GM19395 (cell line): ENCODE results near the gene DCLK1.
"Not testable (repeated sequence)": the region's sequence is repeated elsewhere in the genome, so short reads cannot be mapped to it uniquely, and the experiment has no call there.

Experiments
- ATAC-seq: cut with Tn5 transposase; IDR thresholded peaks from one replicate; pipeline ENCODE4 v1.9.1; 2021; ENCODE audit warnings: mild to moderate bottlenecking, moderate library complexity; ENCODE audit not compliant: unreplicated experiment

Gene DCLK1

DNA sequence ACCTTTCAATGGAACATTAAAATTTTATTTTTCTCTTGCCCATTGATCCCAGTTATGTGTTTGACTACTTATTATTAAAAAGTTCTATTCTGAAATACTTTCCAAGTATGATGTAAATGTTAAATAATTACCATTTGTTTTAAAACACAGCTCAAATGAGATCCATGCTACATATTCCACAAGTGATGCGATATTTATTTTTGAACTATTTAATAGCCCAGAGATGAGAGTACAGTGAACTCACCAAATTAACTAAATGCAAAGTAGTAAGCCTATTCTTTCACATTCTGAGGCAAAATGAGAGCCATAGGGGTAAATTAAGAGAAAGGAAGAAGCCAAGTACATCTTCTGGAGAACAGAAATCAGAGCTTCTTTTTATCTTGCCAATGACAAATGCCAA is 1.2 kb upstream of the DCLK1 start:
- no peak for ATAC-seq

DNA sequence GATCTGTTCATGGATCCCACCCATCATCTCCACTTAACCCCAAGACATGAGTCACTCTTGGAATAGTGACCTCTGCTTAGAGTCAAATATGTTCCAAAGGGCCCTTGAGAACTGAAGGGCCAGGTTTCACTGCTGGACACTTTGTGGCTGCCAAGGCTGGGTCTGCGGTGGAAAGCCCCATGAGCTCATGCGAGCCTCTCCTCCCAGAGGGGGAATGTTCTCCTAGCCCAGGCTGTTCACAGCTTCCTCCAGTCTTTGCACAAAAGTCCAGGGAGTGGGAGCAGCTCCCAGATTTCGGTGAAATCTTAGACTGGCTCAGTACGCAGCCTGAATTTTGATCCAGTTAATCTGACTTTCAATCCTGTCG is 732 bp upstream of the DCLK1 start:
- ATAC-seq = no peak

DNA sequence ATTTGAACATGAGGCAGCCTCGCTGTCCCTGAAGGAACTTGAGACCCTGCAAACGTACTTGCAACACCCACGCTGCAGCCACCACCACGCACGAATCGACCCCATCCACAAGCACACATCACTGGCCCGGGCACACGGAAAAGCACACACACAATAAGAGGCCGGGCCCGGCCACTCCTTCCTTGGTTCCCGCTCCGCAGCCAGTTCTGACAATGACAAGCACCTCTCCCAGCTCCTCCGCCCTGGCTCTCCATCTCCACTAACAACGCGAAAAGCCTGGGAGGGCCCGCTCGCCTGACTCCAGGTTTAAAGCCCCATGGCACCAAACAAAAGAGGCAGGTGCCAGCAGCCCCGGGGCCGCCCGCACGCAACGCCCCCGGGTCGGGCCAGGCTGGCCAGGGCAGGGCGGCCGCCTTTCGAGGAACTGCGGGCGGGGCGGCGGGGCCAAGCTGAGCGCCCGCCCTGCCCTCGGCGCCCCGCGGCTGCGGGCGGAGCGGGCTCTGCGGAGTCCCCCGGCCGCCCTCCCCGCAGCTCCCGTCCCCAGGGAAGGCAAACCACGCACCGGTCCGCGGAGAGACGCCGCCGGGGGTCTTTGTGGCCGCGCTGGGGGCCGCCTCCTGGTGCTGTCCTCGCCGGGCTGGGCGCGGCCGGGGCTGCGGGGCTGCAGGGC is 495 bp downstream of the DCLK1 start:
- no peak for ATAC-seq

DNA sequence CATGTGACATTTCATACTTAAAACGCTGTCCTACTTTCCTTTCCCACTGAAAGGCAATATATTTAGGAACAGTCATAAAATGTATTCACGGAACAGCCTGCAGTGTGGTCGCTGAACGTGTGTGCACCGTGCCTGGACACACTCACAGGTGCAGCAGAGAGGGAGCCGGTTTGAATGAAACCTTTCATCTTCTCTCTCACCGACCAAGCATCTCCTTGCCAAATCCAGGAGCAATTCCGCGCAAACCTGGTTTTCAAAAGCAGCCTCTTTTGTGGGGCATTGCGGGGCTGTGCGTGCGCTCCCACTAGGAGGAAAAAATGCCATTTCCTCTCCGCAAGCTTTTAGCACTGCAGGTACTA is 1.0 kb downstream of the DCLK1 start:
- ATAC-seq = no peak

- ATAC-seq = no peak
These were observed 1.6 kb downstream of the DCLK1 start for GRCh38 chr13:36129539-36129938.

- ATAC-seq = no peak
These were observed 4.7 kb downstream of the DCLK1 start for GRCh38 chr13:36126491-36126890.

GRCh38 chr13:36125841-36126240 is 5.3 kb downstream of the DCLK1 start:
- no peak for ATAC-seq

GRCh38 chr13:36124236-36124822 is 6.9 kb downstream of the DCLK1 start:
- ATAC-seq = no peak

DNA sequence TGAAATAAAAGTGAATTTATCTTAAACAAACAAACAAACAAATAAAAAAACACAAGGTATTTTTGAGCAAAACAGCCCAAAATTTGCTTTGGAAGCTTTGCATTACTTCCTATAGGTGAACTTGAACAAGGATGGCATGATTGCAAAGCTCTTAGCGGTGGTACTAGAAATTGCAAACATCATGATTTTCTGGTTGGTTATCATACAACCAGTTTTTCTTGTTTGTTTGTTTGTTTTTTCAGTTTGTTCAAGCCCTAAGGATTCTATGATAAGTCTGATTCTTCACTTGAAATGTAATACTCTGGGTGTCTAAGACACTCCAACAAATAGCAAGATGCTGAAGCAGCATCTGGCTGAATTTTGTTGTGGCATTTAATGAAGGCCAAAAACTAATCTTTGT is 15.9 kb downstream of the DCLK1 start:
- no peak for ATAC-seq

DNA sequence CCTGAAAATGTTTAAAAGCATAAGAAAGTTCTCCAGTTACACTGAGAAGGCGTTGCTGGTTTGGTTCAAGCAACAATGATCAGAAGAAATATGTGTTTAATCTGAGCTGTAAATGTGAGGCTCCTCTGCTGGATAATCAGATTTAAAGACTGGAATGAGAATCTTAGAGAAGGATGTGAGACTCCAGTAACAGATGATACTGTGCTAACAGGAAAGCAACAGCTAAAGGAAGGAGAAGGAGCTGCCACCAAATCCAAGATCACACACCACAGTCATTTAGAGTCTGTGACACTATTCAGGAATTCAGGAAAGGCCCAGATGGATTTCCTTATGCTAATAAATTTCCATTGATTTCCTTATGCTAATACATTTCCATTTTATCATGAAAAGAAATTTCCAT is 16.9 kb downstream of the DCLK1 start:
- ATAC-seq = no peak

DNA sequence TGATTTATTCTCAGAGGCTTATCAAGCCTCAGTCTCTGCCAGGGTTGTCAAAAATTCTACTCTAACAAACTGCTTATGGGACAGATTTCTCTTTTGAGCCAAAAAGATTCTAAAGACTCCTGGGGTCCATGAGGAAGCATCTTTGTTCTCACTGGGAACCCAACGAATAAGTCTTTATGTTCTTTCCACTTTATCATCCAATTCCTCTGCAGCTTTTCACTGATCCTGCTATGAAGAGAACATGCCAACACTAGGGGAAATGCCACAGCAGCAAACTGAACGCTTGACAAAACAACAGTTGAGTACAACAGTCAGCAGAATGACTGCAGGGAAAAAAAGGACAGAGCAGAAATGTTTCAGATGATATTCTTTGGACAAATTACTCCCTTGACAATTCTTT is 22.2 kb downstream of the DCLK1 start:
- no peak for ATAC-seq

DNA sequence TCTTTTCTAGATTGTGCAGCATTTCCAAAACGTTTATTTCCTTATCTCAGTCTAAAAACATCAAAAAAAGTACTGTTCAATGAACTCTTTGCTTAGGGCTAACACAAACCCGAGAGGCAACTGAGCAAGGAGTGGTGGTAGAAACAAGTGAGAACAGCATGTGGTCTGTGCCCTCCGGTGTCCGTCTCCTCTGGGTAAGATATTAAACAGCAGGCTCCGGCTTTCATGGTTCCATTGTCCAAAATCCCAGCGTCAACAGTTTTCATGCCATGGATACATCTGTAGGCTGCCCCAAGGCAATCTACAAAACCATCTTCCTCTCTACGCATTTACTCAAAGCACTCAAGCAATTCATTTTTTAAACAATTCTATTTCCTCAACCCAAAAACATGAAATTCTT is 22.8 kb downstream of the DCLK1 start:
- ATAC-seq = no peak

- ATAC-seq = no peak
These were observed 23.7 kb downstream of the DCLK1 start for GRCh38 chr13:36107521-36107920.

DNA sequence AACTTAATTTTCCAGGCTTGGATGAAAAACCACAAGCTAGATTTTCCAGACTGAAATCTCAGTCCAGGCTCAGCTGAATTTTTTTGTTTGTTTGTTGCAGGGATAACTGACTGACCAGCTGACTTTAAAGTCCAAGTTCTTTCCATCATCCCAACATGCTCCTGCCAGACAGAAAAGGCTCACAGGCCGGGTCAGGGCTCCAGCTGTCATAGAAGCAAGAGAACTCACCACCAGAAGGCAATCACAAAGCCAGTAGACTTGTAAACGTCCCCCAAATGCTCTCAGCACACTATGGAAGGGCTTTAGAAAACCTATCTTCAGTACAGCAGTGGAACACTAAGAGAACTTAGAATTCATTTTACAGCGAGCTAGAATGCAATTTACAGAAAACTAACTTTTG is 25.5 kb downstream of the DCLK1 start:
- no peak for ATAC-seq

DNA sequence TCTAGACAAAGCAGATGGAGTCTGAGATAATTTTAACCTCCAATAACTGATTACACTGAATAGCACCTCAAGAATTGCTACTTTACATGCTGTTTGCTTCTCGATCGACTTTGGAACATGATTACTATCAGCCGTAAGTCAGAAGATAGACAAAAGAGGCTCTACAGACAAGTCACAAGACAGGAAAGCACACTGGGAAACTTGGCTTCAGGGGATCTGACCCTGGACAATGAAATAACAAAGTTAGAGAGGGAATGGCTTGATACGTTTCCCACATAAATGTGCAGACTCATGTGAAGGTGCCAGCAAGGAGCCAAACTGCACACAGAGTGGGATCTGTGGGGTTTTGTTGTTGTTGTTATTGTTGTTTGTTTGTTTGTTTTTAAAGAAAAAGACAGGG is 28.5 kb downstream of the DCLK1 start:
- ATAC-seq = no peak

- not testable (repeated sequence) for ATAC-seq
These were observed 29.3 kb downstream of the DCLK1 start for GRCh38 chr13:36101907-36102306.

DNA sequence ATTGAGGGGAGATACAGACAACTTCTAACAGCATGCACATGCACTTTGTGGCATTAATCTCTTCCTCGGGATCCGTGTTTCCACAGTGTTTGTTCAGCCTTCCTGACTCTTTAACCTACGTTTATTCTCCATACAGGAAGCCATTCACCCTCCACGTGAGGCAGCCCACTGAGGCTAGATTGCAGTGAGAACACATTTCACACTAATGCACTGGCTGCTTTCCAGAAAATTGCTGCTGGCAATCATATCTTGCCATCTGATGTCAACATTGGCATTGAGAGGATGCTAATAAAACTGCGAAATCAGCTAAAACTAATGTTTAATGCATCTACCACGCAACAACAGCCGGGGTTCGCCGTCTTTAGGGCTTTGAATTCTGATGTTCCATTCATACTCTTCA is 30.0 kb downstream of the DCLK1 start:
- ATAC-seq = no peak

DNA sequence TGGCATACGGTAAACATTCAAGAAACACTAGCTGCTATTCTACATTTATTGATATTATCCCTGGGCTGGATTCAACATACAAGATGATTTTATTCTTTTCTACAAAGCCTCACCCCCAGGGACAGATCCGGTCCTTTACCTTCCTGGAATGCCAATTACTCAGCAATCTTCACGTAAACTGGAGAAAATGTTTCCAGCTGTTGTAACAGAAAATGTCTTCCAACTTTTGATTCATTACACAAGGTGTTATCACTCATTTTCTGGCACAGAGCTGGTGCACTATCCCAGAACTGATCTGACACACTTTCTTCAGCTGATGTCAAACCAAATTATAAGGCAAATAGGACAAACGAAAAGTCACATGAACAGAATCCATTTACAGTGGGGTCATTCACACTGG is 33.1 kb downstream of the DCLK1 start:
- no peak for ATAC-seq

GRCh38 chr13:36096461-36097416 is 34.4 kb downstream of the DCLK1 start:
- ATAC-seq = no peak

GRCh38 chr13:36094478-36094877 is 36.7 kb downstream of the DCLK1 start:
- ATAC-seq = no peak

DNA sequence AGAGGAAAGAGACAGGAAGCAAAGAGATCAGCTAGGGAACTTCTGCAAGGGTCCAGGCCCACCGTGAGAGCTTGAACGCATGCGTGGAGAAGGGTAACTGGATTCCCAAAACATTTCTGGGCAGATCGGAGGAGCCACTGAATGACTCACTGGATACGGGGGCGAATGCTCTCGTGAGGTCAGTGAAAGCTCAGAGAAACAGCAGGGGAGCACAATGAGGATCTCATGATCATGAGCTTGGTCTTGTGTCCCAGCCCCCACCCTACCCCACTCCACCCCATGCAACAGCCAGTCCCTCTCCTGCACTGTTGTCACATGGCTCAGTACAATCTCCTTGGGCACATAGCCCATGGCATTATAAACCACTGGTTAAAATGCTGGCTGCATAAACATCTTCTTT is 40.6 kb downstream of the DCLK1 start:
- no peak for ATAC-seq

DNA sequence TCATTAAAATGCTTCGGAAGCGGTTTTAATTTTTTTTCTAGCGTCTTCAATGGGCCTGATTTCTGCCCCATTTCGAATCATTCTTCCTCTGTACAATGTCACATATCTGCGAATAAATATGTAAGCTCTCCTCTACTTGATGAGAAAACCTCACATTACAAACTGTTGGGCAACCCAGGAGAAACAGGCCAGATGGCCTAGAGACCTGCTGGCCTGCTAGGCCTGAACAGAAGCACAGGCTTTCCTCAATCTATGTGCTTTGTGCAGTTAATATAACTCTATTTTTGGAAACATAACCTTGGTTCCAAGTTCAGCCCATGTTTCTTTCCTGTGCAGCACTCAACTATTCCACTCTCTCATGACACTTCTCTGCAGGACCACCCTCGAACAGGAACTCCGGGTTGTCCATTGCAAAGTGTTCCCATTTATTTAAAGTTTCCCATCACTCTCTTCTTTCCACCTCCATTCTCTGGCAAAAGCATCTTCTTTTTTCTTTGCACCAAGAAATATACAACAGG is 42.0 kb downstream of the DCLK1 start:
- no peak for ATAC-seq
